Gastroesophageal sphincter (tissue), 3 donors: Measurements from ENCODE around the gene SNX24.

Experiments
- POLR2AphosphoS5 ChIP-seq: sonication (generic); formaldehyde crosslinking; IDR thresholded peaks from one replicate; pipeline ENCODE4 v1.6.1; 2017; ENCODE audit warnings: antibody characterized with exemption
- TF ChIP-seq, protein P1 (sequence below), 4 experiments: fragments of 200-600 bp in 2 of 4; fragments of 450-650 bp in 2 of 4; sonication (generic) in 1 of 4; IDR thresholded peaks; one replicate each; pipeline ENCODE4 v1.5.1; 2017 to 2019; ENCODE audit warnings: antibody characterized with exemption in 4 of 4, mild to moderate bottlenecking in 2 of 4, moderate library complexity in 2 of 4

DNA sequence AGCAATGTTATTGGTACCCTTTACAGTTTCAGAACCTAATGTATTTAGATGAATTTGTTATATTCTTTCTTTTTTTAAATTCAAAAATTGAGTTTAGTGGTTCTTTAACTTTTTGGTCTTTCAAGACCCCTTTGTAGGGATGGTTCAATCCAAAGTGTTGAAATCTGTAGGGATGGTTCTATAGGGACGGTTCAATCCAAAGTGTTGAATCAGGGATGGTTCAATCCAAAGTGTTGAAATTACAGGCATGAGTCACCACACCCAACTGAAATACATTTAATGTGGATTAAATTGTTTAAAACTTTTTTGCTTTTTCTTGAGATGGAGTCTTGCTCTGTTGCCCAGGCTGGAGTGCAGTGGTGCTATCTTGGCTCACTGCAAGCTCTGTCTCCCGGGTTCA, 39.9 kb upstream of the SNX24 start:
- TF ChIP-seq, protein P1, sequence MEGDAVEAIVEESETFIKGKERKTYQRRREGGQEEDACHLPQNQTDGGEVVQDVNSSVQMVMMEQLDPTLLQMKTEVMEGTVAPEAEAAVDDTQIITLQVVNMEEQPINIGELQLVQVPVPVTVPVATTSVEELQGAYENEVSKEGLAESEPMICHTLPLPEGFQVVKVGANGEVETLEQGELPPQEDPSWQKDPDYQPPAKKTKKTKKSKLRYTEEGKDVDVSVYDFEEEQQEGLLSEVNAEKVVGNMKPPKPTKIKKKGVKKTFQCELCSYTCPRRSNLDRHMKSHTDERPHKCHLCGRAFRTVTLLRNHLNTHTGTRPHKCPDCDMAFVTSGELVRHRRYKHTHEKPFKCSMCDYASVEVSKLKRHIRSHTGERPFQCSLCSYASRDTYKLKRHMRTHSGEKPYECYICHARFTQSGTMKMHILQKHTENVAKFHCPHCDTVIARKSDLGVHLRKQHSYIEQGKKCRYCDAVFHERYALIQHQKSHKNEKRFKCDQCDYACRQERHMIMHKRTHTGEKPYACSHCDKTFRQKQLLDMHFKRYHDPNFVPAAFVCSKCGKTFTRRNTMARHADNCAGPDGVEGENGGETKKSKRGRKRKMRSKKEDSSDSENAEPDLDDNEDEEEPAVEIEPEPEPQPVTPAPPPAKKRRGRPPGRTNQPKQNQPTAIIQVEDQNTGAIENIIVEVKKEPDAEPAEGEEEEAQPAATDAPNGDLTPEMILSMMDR (IDR thresholded peaks at IDR 0.05), result no peak
- no peak for TF ChIP-seq POLR2AphosphoS5
